Adrenal gland (tissue), 5 donors: Measurements from ENCODE around the gene LCT.

Experiments used
- POLR2A ChIP-seq, 2 donors: fragments of 450-650 bp; IDR thresholded peaks; one replicate each; pipeline ENCODE4 v1.6.1; 2017; ENCODE audit warnings: antibody characterized with exemption in 2 of 2, mild to moderate bottlenecking in 2 of 2, moderate library complexity in 1 of 2
- TF ChIP-seq, protein P1 (sequence below), 6 experiments: fragments of 450-650 bp in 4 of 6; fragments of 200-600 bp in 2 of 6; sonication (generic) in 1 of 6; IDR thresholded peaks; 1 replicate in 5 of 6; 2 replicates in 1 of 6; pipeline versions ENCODE4 v1.5.1 to v1.8.0; 2016 to 2021; ENCODE audit warnings: antibody characterized with exemption in 6 of 6, mild to moderate bottlenecking in 2 of 6, moderate library complexity in 1 of 6
- donor health status: DM: no; HTN: no; CAD: no.

GRCh38 chr2:135790423-135790822 is 46.6 kb downstream of the LCT start:
- TF ChIP-seq, protein P1, sequence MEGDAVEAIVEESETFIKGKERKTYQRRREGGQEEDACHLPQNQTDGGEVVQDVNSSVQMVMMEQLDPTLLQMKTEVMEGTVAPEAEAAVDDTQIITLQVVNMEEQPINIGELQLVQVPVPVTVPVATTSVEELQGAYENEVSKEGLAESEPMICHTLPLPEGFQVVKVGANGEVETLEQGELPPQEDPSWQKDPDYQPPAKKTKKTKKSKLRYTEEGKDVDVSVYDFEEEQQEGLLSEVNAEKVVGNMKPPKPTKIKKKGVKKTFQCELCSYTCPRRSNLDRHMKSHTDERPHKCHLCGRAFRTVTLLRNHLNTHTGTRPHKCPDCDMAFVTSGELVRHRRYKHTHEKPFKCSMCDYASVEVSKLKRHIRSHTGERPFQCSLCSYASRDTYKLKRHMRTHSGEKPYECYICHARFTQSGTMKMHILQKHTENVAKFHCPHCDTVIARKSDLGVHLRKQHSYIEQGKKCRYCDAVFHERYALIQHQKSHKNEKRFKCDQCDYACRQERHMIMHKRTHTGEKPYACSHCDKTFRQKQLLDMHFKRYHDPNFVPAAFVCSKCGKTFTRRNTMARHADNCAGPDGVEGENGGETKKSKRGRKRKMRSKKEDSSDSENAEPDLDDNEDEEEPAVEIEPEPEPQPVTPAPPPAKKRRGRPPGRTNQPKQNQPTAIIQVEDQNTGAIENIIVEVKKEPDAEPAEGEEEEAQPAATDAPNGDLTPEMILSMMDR (IDR thresholded peaks at IDR 0.05) = no peak
- no peak for TF ChIP-seq POLR2A (IDR thresholded peaks at IDR 0.05)
